NCI-H1105 (cell line): ENCODE measurements around the gene COL19A1.
A peak's percentile ranks its signal among the peaks of the same experiment; 100 is the strongest.

ENCODE experiments used
- DNase-seq: peaks from one replicate; lab custom pipeline; 2025; lab: John Stamatoyannopoulos, UW

Gene COL19A1

DNA sequence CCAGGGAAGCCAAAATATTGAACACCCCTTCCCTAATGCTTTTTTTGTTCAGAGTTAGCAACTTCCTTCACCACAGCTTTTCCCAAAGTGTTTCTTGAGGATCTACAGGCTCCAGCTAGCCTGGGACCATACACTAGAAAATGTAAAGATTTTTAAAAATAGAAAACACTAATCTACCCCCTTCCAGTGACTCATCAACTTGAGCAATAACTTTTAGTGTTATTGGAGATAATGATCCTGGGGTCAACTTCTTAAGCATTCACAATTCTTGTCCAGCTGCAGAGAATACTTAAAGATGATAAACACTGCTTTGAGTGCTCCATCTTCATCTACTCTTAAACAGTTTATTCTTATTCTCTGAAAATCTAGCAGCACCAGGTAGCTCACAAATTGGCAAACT is 304.9 kb downstream of the COL19A1 start:
- DNase-seq: no peak

DNA sequence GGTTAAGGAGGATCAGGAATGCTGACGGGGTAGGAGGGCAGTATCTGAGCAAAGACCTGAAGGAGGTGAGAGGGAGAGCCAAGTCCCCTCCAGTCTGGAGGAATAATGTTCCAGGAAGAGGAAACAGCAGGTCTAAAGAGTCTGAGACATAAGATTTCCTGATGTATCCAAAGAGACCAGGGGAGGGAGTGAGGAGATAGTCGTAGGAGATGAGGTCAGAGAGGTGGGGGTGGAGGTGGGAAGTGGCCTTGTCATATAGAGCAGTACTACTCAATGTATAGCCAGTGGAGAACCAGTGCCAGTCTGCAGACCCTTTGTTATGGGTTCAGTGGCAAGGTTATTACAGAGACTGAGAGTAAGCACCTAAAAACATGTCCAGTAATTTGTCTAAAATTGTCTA is 305.9 kb downstream of the COL19A1 start:
- DNase-seq: no peak

DNA sequence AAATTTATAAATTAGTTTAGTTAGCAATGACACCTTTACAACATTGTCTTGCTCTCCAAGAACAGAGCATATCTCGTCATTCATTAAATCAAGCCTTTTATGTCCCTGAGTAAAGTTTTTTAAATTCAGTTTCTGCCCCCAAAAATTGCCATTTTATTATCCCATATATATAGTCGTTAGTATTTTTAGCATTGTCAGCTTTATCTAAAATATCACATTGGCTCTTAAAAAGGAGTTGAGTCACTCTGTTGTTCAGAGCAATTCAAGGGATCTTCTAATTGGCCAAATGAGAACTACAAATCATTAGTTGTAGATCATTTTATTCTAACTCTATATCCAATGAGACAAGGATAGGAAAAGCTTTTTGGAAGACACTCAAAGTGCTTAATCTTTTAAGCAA is 309.4 kb downstream of the COL19A1 start:
- no peak for DNase-seq

DNA sequence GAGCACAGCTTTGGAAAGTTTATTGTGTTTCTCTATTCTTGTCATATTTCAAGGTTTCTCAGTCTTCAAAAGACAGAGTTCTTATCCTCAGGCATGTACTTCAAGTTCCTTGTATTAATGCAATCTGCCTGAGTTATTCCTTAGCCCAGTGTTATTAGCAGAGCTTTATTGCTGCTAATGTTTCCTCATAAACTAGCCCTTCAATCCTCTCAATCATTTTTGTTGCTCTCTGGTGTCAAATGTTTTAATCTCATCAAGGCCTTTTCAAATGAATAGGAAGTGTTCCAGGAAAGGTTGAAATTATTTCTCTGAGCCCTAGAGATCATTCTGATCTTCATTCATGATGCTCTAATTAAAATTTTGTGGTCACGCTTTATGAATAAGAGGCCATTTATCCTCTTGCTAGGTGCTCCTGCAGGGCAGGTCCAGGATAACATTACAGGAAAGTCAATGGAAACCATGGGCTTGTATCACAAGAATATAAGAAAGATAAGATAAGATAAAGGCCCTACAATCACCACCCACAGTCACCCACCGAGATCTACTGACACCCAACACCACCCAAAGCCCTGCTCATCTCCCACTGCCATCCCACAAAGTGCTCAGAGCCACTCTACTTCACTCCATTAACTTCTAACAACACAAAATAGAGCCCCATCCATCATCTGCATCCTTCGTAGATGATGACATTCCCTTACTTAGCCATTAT is 310.6 kb downstream of the COL19A1 start:
- peak; percentile 38 for DNase-seq

DNA sequence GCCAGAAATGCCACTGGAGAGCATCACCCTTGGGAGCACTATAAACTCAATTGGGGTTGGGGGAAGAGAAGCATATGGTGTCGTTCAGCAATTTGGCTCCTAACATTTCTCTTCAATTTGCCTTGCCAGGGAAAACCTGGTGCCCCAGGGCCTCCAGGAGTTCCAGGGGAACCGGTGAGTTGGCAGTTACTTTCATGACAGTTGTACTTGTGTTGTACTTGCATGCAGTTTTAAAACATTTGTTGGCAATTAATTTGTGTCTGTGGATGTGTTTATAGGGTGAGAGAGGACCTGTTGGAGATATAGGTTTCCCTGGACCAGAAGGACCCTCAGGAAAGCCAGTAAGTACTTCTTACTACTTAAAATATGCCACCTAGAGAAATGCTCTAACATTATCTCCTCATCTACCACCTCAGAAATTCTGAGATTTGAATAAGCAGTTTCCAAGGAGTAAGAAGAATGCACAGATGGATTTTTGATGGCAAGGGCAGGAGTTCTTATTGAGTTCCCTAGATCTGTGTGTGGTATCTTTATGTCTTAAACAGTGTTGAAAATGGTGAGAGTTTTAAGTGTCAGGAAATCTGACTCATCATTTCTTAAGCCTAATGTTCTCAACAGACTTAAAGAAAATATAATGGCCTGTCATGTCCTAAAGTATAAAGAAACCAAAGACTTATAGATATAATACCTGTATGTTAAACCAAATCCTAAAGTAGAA is 314.0 kb downstream of the COL19A1 start:
- DNase-seq: no peak

DNA sequence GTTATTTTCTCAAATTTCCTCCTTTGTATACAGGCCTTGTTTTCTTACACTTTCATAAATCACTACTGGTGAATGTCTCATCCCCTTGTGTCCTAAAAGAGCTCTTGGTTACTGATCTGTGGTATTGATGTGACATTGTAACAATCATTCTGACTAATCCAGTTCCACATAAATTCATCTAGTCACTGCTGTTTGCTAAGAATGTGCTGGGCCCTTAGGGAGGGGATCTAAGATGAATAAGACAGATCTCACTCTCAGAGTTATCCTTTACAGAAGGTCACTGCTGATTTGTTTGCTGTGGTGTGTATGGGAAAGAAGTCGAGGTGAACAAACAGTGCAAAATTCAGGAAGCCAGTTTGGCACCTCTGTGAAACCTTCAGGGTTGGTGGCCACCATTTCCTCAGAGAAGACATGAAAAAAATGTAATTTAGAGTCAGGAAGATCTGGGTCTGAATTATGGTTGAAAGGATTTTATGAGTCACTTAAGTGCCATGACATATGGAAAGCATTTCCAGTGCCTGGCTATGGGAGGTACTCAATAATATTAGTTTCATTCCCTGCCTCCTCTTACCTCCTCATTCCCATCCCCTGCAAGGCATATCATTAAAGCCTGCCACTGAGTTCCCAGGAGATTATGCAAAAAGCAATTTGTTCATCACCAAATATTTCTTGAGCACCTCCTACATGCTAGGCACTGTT is 314.7 kb downstream of the COL19A1 start:
- no peak for DNase-seq

DNA sequence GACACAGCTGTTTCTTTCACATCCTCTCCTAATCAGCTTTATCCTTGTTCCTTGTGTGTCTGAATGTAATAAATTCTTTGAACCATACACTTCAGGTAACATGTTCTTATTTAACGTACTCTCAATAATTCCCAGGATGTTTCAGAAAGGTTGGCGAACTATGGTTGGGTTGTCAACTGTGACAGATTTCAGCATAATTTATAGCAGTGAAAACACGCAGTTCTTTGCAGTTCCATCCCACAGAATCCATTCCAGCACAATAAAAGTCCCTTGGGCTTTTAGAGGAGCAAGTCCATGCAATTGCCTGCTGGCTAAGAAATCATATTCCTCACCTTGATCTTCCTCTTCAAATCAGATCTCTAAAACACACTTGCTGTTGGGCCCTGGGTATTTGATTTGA is 317.2 kb downstream of the COL19A1 start:
- no peak for DNase-seq

DNA sequence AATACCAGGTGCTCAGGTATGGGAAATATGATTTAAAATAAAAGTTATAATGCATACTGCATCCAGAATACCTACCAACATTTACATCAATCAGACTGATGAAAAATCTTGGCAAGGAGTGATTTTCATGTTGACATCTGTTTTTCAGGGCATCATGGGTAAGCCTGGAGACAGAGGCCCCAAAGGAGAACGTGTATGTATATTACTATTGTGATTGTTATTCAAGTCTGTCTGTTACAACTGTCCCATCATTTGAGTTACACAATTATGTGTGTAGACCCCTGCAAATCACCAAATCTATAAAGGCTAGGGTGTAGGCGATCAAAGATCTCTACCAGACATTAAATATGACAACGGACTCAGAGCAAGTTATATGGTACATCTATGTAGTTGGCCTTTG is 318.4 kb downstream of the COL19A1 start:
- DNase-seq: no peak

DNA sequence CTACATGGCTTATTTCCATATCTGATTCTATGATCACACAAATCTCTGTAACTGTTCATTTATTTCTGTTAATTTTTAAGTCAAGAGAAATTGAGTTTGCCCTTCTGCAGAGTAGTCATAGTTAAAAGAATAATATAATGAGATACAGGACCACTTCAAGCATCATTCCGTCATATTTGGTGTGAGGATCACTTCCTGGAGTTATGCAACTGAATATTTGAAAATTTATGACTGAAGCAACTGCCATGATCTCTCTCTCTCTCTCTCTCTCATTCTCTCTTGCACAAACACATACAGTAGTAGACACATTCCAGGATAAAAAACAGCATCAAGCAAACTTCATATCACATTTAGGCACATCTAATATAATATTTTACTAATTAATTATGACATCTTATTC is 320.1 kb downstream of the COL19A1 start:
- no peak for DNase-seq

DNA sequence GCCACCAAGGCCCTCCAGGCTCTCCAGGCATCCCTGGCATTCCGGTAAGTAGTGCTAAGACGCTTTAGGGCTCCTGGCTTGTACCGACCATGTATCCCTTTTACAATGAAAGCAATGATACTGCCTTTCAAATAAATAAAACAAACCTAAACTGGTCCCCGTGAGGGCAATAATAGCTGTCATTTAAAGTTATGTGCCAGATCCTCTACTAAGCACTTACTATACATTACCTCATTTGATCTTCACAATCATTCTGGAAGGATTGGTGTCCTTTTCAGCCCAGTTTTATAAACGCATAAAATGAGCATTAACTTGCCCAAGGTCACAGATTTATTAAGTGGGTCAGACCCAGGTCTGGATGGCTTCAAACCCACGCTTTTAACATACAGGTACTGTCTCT is 321.8 kb downstream of the COL19A1 start:
- DNase-seq: no peak

DNA sequence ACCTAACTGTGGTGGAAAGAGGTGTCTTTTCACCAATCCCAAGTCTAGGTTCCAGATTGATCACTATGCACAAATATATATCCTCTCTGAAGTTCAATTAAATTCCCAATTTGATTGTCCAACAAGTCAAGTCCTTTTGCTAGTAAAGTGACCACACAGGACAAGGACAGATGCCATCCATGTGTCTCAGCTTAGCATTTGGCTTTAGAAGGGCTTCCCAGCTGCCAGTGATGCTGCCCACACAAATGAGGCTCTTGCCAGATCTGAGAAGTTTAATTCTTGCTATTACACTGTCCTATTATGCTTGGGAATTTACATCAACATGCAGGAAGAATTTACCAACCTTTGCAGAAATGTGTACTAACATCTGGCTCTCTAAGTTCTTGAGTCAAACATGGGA is 328.1 kb downstream of the COL19A1 start:
- no peak for DNase-seq

DNA sequence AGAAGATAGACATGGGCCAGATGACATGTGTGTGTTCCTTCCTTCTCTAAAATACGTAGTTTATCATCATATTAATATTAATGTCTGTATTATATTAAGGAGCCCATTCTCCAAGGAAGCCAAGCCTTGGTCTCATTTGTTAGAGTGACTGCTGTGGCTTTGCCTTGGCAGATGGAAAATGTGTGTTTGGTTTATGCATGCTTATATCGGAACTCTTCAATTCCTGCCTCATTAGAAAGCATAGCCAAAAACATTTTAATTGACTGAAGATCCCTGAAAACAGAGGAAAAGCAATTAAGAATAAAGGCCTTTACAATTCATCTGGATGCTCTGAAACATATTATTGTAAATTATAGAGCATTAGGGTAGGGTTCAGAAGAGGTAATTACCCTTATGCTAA is 330.2 kb downstream of the COL19A1 start:
- peak; percentile 78 for DNase-seq

DNA sequence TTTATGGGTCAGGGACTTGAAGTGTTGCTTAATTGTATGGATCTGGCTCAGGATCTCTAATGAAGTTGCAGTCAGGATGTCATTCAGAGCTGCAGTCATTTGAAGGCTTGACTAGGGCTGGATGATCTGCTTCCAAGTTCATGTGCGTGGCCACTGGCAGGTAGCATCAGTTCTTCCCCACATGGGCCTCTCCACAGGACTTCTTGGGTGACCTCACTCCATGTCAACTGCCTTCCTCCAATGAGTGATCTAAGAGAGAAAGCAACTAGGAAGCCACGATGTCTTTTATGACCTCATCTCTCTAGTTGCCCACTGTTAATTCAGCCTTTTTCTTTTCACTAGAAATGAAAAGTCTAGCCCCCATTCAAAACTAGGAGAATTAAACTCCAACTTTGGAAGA is 332.4 kb downstream of the COL19A1 start:
- DNase-seq: no peak

DNA sequence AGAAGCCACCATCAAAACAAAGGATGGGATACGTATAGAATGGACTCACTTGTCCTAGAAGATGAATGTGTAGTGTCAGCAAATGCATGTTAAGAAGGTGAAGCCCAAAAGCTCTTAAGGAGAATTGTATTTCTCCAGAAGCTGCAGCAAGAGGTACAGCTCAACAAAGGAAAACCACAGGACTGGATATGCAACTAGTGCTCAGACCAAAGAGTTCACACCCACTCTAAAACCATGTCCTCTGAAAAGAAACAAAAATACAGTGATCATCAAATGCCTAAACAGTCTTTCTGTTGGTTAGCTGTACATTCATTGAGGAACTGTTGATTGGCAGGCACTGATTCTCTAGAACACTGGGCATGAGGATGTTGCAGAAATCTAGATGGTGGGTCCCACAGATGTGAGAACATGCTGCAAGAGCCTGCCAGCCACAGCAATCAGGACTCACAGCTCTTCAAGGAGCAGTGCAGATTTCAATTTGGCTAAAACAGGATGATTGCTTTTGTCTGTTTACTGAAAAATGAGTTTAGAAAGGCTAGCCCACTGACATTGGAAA is 342.0 kb downstream of the COL19A1 start:
- no peak for DNase-seq

DNA sequence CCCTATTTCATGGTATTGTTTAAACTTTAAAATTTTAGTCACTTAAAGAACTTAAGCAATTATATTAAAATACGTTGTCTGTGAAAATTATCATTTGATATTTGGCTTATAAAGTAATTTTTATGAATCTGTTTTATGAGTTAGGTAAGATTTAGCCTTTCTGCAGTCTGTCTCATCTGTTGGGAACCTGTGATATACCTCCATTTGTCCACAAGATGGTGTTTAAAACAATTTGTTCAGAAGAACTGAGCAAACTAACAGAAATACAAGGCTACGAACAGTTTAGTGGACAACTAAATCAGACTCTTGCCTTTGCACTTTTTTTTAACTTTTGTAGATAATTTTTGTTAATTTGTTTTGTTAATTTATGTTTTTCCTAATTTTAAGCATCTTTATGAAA is 344.1 kb downstream of the COL19A1 start:
- no peak for DNase-seq

DNA sequence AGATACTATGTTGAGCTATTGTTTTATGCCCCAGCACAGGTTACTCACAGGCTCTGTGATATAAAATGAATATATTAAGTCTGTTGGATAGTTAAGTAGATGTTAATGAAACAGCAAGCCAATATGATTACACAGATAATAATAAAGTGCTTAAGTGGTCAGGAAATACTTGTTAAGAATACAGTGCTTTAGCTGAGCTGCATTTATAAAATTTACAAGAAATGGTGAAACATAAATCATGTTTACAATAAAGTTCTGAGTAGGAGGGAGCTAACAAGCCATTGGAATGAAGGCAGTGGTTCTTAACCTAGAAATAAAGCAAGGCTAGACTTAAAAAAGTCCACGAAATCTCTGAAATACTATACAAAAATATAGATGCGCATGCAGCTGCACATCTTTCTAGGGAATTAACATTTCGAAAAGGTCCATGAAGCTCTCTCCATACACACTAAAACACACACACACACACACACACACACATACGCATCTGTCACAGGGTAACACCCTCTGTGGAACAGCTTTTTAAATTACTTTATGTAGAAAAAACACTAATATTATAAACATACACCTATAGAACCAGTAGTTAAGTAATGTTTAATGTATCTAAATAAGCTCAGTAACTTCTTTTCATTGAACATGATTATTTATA is 349.2 kb downstream of the COL19A1 start:
- DNase-seq: no peak

DNA sequence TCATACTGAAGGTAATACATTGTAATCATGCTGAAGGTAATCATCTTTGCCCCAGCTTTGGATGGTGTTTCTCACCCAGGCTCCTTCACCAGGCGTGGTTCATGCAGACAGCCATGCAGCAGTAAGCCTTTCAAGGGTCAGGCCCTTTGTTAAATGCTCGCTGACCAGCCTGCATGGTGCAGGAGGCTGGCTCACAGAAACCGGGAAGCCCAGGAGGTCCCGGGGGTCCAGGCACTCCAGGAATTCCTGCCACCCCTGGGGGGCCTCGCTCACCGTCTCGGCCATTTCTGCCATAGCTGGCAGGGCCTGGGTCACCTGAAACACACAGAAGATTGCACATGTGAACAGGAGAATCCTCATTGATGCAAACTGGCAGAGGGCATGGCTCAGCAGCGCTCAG is 350.4 kb downstream of the COL19A1 start:
- DNase-seq: no peak

DNA sequence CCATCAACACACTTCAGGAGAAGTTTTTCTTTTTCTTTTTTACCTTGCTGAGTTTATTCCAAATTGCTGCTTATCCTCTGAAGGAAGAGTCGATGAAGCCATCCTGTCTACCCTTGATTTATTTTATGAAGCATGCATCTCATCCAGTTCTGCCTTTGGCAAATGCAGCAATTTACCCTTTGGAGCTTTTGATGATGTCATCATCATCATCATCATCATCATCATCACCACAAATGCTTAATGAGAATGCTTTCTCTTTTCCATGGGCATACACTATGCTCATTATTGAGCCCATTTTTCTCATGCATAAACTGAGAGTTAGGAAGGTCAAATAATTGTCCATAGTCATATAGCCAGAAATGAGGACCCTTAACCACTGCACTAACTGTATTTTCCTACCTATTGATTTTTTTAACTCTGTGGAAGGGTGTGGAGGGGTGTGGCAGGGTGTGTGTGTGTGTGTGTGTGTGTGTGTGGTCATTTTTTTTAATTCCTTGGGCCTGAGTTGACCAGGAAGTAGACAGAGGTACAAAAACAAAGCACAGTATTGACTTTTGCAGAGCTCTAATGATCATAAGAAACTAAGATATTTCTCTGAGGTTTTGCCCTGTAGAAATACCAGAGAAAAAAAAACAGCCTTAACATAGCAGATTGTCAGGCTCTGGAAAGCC is 353.7 kb downstream of the COL19A1 start:
- DNase-seq: no peak

DNA sequence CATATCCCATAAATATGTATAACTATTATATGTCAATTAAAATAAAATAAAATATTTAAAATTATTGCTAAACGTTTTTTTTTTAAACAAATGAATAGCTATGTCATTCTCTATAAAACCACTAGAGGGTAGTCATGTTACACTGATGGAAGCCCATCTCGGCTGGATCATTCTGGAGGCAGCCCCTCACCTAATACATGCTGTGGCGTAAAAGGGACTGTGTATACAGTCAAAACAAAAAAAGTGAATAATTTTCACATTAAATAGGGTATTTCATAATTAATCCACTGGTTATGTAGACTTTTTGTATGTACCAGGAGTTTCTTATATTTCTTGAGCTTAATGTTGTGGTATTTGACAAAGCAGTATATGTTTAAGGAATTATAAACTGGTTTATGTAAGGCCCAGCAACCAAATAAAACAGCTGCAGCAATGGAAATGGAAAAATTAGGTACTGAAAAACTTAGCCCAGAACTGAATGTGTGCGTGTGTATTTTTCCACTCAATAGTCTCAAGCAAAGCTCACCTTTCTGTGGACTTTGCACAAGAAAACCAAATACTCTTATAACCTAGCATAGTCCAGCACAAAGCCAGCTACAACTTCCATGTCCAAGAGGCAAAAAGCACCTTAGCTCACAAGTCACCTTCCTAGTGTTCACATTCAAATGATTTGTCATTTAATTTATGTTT is 354.8 kb downstream of the COL19A1 start:
- DNase-seq: peak; percentile 60

DNA sequence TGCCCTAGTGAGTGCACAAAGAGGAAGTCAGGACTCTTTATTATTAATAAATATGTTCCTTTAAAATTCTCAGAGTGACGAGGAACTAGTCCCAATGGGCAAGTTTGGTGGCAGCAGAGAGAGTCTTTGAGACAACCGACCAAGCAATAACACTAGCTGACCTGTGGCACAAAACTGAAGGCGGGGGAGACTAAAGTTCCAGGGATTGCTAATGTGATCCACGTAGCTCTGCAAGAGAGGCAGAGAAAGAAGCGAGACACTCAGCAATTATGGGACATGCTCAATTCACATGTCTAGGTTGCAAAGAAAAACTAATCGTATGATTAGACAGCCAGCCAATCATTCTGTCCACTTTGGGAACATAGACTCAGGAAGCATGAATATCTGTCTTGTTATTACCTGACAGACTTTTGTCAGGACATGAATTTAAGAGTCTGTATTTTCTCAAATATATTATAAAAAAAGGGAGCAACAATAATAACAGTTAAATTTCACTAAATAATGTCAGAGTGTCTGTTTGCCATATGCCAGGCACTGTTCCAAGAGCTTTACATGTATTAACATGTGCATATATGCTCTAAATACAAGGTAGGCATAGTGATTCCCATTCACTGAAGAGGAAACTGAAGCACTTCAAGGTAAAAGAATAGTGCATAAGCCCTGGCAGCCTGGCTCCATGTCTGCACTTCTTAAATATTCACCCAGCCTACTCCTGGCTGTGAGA is 355.5 kb downstream of the COL19A1 start:
- DNase-seq: peak; percentile 63

DNA sequence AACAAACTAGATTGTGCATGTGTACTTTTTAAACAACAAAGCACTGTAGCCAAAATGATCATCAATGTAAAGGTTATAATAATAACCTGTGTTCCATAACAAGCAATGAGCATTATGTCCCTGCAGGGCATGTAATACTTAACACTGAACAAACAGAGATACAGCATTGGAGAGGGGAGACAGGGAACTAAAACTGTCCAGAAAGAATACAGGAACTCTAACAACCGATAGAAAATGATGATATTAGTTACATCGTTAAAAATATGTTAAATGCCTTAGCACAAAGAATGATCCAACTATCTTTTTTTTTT is 356.0 kb downstream of the COL19A1 start:
- no peak for DNase-seq
